ENCODE measurements around the gene ELP4.
"Not testable (repeated sequence)": the region's sequence is repeated elsewhere in the genome, so short reads cannot be mapped to it uniquely, and the experiment has no call there.

Gene ELP4

DNA sequence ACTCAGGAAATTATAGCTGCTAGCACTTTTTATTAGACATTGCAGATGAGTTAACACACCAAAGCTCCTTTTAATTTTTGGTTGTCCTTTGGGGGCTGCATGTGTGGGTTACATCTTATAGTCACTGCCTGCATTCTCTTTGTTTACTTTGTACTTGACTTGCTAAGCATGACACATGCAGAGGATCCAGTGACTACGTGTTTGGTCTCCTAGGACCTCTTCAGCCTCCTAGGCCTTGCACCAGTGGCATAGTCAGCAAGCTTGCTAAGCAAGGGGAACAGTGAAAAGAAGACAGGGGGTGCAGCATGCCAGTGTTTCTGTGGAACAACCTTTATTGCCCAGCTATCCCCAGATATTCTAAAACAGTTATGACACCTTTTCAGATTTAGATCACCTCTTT, 193.4 kb downstream of the ELP4 start:
- no peak for DNase-seq (ENCODE audit: low spot score)

DNA sequence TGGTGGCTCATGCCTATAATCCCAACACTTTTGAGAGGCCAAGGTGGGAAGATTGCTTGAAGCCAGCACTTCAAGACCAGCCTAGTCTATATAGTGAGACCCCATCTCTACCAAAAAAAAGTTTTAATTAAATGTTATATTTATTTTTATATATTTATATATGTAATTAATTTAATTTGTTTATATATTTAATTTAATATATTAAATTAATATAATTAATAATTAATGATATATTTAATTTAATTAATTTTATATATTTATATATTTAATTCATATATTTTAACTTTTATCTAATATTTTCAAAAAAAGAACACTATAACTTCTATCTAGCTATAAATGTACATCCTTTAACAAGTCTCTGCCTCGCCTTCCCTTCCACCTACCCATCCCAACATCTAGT, 196.8 kb downstream of the ELP4 start:
- DNase-seq (ENCODE audit: low spot score) = no peak

DNA sequence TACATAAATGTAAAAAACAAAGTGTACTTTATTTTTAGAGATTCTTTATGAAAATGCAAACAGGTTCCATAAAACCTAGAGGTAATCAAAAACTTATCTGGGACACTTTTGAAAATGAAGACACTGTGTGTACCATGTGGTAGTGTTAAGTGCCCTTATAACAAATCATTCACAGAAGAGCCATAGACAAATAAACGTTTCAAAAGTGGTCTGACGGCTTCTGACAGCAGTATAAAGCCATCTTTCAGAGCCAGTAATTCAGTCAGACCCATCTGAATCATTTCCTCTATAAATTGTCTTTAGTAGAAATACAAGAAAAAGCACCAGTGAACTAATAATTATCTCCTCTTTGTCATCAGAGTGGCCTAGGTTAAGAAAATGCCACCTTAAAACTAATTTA, 201.6 kb downstream of the ELP4 start:
- no peak for DNase-seq (ENCODE audit: low spot score)

DNA sequence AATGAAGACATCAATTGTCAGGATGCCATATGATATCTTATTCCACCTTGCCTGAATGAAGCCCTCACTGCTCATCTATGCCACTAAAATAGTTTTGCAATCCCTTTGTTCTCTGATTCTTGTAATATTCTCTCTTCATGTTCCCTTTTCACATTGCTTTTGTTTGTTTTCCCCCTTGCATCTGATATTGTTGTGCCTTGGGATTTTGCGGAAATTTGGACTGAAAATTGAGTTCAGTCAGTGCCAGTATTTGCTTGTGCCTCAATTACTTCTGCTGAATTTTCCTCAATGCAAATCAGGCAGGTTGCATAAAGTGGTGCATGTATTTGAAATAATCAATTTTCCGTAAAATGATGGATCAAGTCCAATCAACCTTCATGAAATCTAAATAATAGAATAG, 203.3 kb downstream of the ELP4 start:
- DNase-seq (ENCODE audit: low spot score) = no peak

DNA sequence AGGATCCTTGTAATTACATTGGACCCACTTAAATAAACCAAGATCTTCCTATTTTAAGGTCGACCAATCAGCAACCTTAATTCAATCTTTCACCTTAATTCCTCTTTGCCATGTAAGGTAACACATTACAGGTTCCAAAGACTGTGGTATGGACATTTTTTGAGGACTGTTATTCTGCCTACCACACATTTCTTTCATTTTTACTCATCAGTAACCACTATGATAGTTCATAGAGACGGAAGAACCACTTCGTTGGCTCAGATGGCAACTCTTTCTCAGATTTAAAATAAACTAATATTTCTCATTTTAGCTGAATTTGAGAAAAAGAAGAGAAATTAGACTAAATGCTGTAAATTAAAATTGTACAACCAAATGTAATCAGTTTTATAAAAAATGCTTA, 205.3 kb downstream of the ELP4 start:
- DNase-seq (ENCODE audit: low spot score) = no peak

DNA sequence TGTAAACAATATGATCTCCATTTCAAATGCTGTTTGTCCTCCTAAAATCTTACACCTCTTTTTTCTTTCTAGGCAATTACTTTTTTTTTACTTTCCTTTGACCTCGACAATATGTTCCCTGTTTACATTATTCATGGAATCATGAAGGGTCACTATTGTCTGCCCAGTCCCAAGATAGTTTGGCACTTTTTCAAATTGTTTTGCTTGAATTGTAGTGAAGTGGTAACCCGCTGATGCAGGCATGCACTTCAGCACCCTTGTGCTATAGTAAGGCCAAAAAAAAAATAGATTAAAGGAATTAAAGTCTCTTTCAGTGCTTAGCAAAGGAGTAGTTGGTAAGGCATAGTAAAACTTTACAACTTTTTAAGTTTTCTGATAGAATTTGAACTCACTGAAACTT, 210.7 kb downstream of the ELP4 start:
- no peak for DNase-seq (ENCODE audit: low spot score)

DNA sequence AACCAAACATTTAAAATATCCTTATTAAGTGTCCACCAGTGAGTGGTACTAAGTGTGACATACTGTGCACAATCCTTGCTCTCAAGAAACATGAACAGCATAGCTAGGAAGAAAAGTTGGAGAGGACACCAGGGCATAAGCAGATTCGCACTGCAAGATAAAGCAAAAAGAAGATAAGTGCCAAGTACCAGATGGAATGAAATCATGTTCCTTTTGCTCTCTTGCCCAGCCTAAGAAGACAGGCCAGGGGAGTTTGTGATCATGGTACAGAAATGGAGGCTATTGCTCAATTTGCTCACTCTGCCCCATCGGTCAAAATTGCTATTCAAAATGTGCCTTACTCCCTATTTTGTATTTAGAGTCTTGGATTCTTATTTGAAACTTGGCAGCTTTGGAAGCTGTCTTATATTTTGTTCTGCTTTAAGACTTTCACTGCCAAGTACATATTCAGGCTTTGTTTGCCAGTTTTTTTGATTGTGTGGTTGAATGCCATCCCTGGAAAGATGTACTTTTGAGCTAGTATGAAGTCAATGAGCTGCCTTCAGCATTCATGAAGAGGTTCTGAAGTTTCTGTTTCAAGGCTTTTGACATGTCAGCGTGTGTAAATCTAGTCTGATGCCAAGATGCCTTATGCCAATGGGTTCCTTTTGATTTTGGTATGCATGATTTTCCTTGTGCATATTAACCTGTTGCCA, 211.3 kb downstream of the ELP4 start:
- DNase-seq (ENCODE audit: low spot score) = no peak

DNA sequence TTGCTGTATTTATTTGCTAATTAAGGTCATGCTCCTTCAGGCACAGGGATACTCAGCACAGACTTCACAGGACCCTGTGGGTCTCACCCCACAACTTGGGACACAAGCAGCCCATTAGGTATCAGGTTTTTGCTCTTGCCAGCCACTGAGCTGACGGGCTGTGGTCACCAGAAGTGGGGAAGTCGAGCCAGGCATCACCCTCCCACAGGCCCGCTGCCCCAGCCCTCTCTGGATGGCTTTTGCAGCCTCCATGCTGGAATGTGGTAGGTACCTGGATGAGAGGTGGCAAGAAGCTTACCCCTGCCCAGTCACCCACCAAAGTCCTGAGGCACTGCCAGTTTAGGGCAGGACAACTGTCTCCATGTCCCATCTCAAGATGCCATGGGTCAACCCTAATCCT, 213.2 kb downstream of the ELP4 start:
- DNase-seq (ENCODE audit: low spot score) = no peak

DNA sequence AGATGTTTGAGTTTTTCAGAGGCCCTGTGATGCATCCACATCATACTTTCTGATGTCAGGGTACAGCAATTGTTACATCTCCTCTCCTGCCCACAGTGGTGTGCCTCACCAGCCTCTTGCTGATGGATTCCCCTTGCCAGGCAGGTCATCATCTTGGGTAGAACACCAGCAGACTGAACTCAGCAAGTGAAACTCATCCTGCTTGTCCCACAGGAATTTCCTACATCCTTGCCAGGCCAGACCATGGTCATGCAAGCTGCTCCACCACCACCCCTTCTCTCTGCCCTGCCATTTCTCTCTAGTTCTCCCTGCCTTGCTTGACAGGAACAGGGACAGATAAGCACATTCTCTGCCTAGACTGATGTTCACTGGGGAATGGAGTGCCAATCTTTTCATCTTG, 215.6 kb downstream of the ELP4 start:
- DNase-seq (ENCODE audit: low spot score) = no peak

DNA sequence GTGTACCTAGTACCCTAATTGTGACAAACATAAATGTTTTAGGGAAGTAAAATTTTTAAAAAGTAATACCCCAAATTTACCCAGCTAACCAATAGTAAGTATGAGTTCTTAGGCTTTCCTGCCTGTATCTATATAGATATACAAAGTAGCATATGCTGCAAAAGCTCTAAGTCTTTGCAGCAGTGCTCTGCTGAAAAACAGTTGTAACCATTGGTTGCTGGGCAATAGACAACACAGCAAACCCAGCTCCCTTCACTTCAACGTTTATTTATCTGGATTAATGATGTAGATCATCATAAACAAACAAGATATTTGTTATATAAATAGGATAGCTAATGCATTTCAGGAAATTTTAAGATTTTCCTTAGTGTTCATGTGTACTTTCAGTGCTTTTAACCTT, 218.9 kb downstream of the ELP4 start:
- DNase-seq (ENCODE audit: low spot score) = no peak

DNA sequence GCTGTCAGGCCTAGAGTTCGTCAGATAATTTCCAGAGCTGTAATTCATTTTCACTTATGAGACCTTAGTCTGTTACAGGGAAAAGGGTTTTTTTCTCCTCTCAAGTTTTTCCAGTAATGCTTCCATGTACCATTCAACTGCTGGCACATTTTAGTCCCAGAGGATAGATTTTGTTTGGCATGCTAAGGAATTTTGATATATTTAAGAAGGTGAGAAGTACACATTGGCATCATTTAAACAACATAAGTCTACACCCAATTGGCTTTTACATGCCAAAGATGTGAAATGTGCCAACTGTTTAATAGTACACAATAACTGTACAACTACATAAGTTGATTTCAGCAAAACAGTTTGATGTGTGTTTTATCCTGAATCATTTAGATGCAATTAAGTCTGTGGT, 230.6 kb downstream of the ELP4 start:
- DNase-seq (ENCODE audit: low spot score) = no peak

DNA sequence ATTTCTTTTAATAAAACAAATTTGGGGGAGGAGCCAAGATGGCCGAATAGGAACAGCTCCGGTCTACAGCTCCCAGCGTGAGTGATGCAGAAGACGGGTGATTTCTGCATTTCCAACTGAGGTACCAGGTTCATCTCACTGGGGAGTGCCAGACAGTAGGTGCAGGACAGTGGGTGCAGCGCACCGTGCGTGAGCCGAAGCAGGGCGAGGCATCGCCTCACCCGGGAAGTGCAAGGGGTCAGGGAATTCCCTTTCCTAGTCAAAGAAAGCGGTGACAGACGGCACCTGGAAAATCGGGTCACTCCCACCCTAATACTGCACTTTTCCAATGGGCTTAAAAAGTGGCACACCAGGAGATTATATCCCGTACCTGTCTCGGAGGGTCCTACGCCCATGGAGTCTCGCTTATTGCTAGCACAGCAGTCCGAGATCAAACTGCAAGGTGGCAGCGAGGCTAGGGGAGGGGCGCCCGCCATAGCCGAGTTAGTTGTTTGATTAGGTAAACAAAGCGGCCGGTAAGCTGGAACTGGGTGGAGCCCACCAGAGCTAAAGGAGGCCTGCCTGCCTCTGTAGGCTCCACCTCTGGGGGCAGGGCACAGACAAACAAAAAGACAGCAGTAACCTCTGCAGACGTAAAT, 231.3 kb downstream of the ELP4 start:
- DNase-seq (ENCODE audit: low spot score) = not testable (repeated sequence)

DNA sequence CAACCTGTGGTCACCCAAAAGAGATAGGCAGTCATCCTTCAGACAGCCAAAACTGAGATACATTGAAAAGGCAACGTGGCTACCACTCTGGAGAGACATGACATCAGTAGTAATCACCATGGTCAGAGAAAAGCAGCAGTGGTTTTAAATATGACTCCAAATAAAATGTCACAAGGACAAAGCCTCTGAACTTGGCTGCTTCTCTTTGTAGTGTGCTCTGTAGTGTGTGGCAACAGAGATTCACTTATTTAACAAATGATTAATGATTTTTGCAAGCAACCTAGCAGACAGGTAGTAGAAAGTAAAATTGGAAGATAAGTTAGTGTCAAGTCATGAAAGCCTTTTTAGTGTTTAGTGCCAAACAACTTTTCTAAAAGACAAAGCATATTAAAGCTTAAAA, 238.0 kb downstream of the ELP4 start:
- DNase-seq (ENCODE audit: low spot score) = no peak

DNA sequence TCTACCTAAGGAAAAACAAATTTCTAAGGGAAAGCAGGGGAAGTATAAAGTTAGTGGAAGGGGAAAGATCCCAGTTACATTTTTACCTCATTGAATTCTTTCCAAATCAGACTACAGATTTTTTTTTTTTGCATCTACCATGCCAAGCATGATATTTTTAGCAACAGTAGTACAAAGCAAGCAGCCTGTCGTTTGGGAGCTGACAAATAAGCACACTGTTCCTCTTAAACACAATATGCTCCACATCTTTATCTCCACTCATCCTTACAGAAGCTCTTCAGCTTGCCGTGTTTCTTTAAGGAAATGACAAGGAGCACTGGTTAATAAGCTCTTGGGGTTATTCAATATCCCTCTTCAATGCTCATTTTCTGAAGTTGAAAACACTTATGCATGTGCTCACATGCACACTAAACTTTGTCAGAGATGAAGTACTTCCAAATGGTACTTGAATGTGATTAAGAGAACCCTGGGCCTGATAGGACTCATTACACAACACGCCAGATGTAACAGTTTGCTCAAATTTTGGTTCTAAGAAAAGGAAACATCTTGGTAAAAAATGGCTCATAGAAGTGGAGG, 247.8 kb downstream of the ELP4 start:
- no peak for DNase-seq (ENCODE audit: low spot score)

DNA sequence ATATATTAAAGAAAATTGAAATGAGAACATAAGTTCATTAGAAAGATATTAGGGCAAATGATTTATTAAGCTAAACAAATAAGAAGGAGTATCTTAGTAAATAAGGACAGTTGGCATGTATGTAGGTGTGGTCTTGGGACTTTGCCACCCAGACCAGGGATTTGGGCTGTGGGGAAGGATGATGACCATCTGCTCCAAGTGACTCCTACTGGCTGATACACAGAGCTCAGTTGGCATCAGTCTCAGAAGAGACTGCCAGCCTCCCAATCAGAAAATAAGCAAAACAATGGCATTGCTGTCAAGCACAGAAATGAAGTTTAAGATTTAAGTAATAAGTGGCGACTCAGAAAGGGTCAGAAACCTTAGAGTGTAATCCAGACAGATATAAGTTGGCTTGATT, 252.1 kb downstream of the ELP4 start:
- no peak for DNase-seq (ENCODE audit: low spot score)

DNA sequence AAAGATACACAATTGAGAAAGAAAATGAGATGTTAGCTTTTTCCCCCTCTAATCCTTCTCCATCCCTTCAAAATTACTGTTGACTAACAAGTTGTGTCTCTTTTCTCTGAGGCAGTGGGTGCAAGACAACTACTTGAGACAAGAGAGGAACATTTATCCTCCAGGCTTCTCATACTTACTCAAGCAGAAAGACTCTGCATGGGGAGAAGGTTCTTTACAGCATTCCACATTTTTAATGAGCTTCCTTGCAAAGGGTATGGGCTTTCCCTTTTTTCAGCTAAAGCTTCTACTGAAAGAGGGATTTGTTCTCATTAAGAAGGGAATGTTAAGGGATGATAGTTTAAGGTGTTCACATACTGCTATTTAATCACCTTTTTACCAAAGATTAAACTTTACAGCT, 253.7 kb downstream of the ELP4 start:
- no peak for DNase-seq (ENCODE audit: low spot score)

DNA sequence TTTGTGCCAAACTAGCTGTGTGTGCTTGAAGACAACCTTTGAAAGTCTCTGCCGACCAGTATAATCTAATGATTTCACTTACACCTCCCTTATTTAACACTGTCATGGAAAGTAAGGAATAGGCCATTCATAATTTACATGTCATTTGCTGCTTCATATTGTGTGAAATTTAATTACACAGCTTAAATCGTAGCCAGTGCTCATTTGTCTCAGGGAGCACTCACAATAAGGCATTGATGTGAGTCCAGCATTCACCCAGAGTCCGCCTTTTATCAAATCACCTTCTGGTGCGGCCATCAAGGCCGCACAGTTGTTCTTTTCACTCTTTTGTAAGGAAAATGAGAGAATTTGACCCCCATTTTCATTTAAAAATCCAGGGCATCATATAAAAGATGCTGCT, 254.7 kb downstream of the ELP4 start:
- no peak for DNase-seq (ENCODE audit: low spot score)

DNA sequence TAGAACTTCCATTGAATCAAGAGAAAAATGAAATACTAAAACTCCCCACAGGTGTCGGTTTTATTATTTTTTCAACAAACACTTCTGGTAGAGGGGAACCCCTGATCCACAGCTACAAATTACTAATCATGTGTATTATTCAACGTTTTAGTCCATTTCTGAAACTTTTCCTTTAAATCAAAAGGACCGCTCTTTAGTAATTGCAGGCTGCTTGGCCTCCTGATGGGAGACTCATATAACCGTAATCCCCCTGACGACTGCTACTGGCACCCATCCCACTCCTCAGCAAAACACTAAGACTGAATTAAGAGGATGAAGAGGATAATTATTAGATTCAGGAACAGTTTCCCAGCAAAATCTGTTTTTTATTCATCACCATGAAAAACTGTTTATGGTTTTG, 255.2 kb downstream of the ELP4 start:
- DNase-seq (ENCODE audit: low spot score) = no peak

DNA sequence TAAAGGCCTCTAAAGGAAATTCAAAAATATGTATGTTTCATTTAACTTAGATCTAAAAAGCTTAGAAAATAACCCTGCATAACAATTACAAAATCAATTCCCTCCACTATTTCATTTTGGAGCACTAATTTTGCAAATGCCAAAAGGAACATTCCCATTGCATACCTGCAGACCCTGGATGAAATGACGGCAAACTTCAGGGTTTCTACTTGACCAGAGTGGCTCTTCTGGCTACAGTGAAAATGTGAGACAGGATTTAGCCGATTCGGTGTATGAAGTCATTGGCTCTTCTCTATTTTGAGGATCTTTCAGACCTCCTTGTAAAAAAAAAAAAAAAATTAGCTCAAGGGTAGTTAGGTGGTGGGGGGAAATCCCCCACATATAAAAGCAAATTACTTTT, 257.5 kb downstream of the ELP4 start:
- no peak for DNase-seq (ENCODE audit: low spot score)

DNA sequence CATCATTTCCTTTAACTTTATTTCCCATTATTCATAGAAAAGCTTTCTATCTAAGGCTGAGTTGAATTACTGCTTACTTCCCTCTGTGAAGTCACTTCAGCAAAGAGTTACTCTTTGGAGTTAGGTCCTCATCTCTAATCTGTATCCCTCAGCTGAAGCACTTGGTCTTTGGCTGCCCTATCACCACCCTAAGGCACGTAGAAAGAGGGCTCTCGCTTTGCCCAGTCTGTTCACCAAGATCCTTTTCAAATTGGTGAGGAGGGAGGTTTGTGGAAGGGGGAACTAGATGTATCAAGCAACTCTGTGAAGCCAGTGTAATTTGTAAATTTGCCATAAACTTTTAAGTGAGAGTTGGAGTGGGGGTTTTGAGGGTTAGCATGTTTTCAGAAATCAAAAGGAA, 258.1 kb downstream of the ELP4 start:
- no peak for DNase-seq (ENCODE audit: low spot score)

DNA sequence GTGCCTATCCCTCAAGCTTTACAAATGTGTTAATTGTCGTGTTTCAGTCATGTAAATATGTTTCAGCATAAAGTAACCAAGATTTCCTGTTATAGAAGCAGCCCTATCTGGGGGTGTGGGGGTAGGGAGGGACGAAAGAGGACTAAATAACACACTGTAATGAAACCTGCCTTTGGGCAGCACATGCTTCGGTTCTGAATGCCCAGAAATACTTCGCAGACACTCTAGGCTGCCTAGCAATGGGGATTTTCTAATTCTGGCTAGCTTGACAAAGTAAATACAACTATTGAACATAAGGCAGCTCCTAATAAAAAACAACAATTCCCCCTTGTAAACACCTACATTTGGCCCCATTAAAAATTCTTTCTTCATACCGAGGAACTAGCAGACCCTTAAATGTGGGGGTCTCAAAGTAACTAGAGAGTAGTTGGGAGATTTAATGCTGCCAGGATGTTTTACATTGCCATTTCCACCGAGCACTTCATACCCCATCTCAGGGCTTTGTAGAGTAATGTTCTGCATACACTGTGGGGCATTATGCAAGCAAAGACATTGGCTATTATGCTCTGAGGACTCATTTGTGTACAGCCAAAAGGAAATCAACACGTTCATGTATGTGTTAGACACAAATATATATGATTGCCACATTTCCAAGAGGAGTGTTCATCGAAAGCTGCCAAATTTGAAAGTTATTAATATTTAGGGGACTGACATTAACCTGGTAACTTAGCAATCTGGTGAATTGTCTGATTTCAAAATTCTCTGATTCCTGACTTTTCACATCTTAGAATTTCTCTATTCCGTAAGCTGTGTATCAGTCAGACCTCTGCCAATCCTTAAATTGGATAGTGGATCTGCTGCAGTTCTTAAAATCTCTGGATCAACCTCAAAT, 259.4 kb downstream of the ELP4 start:
- DNase-seq (ENCODE audit: low spot score) = no peak

DNA sequence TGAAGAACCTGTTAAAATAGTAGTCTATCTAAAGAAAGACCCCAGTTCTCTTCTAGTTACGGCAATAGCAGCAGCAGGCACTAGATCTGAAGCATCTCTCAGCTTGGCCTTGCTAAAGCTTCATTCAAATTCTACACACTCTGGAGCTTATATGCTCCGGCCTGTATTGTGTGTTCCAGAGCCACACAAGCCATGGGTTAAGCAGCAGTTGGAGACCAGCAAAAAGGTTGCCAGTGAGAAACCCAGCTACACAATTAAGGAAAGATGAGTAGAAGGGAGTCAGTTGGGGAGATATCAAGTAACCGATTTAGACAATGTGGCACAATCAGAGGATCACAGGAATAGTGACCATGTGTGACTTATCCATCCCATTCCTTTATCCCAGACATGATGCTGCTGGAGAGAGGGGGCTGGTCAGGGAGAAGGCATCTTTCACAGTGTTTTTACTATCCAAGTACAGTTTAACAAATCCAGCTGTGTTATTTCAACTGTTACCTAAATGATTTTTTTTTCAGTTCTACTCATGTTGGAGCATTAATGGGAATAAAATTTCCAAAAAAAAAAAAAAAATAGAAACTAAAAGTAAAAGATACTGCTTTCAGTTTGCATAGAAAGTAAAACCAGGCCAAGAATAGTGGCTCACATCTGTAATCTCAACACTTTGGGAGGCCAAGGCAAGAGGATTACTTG, 260.6 kb downstream of the ELP4 start:
- DNase-seq (ENCODE audit: low spot score) = no peak

All from left forelimb (tissue), 1 donor.